Measurements from ENCODE around the gene SMIM38.
"Not testable (repeated sequence)": the region's sequence is repeated elsewhere in the genome, so short reads cannot be mapped to it uniquely, and the experiment has no call there.

SMIM38 gene

DNA sequence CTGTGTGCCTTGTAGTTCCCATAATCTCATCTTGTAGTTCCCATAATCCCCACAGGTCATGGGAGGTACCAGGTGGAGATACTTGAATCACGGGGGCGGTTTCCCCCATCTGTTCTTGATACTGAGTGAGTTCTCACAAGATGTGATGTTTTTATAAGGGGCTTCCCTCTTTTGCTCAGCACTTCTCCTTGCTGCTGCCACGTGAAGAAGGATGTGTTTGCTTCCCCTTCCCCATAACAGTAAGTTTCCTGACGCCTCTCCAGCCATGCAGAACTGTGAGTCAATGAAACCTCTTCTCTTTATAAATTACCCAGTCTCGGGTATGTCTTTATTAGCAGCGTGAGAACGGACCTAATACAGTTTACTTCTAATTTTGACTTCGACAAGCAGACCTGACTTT, 14.0 kb upstream of the SMIM38 start:
- DNase-seq: no peak

DNA sequence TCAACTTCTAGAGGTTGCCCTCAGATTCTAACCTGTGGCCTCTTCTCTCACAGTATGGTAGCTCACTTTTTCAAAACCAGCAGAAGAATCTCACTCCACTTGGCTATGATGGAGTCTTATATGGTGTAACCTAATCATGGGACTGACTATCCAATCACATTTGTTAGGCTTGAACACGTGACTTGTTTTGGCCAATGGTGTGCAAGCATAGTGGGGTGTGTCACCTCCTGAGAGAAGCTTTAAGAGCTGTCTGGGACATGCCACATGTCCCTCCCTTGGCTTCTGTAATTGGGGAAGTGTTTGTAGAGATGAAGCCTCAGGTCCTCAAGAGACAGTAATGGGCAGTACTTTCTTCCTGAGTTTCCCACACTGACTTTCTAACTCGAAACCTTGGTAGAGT, 12.8 kb upstream of the SMIM38 start:
- no peak for DNase-seq

DNA sequence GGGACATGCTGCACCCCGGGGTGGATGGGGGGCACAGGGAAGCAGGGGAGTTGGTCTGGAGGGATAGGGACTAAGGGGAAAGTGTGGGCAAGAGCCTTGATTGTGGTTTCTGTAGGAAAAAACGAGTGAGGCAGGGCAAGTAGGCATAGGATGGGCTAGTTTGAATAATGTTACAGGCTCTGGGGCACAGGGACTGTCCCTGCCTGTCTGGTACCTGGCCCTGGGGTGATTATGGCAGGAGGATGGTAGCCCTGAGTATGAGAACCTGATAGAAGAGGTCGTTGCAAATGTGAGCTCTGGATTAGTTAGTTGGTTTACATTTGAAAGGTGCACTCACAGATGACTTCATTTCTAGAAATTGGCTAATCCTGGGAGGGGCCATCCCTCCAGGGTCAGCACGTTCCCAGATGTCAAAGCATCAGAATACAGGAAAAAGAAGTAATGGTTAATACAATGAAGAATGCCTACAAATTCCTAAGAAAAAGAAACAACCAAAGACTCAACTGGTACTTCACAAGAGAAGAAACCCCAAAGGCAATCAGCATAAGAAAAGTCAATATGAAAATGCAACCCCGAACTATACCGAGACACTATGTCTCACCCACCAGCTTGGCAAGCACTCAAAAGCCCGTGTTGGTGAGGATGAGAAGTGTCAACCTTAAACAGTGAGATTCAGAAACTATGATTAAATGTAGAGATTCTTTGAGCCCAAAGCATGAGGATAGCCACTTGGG, 11.3 kb upstream of the SMIM38 start:
- peak; percentile 56 for DNase-seq

DNA sequence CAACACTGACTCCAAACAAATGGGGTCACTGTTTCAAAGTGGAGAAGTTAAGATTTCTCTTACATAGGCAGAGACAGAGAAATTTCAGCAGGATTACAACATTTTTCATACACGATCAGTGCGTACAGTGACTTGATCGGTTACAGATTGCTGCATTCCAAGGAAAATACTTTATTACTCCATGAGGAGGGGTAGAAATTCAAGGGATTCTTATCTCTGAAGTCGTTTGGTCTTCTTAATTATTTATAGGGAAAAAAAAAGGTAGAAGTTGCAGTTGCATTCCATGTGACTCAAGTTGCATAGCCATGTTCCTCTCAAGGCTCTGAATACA, 10.7 kb upstream of the SMIM38 start:
- no peak for DNase-seq

DNA sequence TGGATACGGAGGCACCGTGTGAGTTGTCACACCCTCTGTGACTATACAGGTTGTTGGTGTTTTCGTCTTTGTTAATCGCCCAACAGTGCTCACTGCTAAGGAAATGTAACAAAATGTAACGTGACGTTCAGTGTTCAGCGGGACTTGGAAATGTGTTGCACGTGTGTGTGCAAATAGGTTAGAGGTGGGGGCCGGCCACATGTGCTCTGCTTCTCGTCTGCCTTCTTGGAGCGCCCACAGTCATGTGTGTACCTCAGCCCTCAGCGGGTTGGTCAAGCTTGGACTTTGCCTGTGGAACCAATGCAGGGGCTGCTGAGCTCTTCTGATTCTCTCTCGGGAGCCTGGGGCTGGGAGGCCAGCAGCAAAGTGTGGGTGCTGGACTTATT, 7.4 kb upstream of the SMIM38 start:
- no peak for DNase-seq

DNA sequence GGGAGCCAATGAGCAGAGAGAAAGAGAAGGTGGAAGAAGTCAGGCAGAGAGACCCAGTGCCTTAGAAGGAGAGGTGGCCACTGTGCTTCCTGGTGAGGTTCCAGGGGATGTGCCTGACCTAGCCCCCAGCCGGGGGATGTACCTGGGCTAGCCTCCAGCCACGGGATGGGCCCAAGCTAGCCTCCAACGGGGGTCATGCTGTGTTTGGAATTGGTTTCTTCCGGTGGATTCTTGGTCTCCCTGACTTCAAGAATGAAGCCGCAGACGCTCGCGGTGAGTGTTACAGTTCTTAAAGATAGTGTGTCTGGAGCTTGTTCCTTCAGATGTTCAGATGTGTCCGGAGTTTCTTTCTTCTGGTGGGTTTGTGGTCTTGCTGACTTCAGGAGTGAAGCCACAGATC, 6.9 kb upstream of the SMIM38 start:
- DNase-seq: no peak

DNA sequence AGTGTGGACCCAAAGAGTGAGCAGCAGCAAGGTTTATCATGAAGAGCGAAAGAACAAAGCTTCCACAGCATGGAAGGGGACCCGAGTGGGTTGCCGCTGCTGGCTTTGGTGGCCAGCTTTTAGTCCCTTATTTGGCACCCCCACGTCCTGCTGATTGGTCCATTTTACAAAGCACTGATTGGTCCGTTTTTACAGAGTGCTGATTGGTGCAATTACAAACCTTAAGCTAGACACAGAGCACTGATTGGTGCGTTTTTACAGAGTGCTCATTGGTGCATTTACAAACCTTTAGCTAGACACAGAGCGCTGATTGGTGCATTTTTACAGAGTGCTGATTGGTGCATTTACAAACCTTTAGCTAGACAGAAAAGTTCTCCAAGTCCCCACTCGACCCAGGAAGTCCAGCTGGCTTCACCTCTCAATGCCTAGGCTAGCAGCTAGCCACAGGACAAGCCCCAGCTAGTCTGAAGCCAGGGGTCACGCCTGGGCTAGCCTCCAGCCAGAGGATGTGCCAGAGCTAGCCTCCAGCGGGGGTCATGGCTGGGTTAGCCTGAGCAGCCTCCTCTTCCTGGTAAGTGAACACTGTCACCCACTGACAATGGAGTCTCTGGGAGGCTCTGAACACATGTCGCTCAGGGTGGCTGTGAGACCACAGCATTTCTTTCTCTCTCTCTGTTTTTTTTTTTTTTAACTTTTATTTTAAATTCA, 6.2 kb upstream of the SMIM38 start:
- DNase-seq: not testable (repeated sequence)

DNA sequence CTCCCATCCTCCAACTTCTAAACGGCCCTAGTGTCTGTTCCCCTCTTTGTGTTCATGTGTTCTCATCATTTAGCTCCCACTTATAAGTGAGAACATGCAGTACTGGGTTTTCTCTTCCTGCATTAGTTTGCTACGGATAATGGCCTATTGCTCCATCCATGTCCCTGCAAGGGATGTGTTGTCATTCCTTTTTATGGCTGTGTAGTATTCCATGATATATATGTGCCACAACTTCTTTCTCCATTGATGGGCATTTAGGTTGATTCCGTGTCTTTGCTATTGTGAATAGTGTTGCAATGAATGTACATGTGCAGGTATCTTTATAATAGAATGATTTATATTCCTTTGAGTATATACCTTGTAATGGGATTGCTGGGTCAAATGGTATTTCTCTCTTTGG, 5.6 kb upstream of the SMIM38 start:
- DNase-seq: no peak

DNA sequence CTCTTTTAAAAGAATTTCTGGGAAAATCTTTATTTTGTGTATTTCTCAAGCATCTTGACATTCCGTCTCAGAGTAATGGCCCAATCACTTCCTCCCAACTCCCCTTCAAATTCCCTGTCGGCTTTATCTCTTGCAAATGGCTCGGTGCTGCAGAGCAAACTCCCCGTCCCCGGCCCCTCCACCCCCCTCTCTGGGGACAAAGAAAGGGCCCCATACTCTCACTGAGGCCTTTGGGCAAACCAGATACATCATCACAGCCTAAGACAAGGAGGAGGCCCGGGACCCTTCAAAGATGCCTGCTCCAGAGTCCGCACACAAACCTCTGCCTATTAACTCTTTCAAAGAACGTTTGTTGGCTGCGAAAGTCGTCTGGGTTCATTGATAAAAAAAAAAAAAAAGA, 3.9 kb upstream of the SMIM38 start:
- no peak for DNase-seq

DNA sequence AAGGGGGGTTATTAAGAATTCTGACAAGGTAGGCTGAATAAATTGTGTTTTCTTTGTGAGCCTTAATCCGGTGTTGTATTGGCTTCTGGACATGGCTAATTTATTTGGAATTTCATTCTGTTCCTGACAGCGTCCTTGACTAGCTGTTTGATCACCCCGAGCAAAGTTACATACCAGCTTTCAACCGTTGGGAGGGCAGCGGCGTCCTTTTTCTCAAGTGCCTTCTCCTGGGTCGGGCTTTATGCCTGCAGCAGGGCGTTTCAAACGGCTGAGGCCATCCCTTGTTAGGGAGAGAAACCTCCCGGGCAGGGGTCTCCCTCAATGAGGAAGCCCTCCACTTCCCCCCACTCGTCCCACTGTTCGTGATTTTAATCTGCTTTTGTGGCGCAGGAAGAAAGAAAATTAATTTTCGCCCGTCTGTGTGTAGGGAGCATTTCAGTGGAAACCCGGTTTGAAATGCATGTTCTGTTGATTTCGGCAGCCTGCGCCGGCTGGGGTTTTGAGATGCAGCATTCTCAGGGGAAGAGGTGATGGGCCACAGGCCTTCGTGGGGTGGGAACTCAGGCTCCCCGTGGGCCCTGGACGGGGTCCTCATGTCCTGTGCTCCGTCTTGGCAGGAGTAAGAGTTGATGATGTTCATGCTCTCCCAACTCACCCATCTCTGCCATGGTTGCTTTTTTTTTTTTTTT, 2.9 kb upstream of the SMIM38 start:
- no peak for DNase-seq

DNA sequence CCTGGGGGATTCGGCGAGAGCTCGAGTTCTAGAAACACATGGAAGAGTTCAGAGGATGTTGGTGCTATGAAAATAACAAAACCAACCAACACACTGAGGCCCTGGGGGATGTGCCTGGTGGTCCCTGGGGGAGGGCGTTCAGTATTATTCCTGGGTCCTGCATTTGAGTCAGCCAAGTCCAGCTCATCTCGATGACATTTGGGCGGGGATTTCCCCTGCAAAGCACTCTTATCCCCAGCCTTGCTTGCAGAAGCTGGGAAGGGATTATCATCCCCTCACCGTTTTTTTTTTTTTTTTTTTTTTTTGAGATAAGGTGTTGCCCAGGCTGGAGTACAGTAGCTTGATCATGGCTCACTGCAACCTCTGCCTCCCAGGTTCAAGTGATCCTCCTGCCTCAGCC, 2.1 kb upstream of the SMIM38 start:
- DNase-seq: no peak

DNA sequence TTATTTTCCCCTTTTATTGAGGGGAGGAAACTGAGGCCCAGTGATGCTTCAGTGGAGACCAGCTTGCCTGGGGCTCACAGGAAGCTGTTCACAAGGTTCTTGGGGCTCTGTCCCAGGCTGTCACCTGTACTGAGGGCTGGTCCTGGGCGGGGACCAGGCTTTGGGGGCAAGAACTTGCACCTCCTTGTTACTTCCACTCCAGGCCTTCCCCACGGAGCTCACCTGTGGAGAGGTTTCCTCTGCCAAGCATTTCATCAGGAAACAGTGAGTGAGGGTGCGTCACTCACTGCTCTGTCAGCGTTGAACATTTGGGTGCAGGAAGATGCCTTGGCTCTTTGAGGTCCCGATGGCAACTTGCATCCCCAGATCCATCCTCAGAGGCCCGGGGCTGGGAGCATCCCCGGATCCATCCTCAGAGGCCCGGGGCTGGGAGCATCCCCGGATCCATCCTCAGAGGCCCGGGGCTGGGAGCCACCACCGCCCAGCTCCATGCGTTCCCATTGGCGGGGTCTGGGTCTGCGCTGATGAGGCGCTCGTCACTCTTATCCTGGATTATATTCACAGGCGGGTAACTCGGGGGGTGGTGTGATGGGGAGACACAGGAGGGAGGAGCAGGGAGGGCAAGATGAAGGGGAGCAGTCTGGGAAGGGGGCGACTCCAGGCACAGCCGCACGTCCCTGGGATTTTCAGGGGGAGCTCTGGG, 1.4 kb upstream of the SMIM38 start:
- no peak for DNase-seq

DNA sequence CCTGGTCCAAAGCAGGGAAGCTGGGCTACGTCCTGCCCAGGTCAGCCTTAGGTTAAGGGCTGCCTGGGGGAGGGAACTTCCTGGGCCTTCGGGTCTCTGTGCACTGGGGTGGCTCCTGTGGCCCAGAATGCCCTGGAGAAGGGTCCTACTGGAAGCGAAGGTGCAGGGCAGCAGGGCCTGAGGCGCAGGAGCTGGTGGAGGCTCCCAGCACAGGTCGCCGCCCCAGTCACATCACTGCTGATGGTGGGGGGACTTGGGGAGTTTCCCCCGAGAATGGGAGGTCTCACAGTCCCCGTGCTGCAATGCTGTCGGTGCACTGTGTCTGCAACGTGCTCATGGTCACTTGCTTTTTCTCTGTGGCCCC, 815 bp upstream of the SMIM38 start:
- DNase-seq: no peak

DNA sequence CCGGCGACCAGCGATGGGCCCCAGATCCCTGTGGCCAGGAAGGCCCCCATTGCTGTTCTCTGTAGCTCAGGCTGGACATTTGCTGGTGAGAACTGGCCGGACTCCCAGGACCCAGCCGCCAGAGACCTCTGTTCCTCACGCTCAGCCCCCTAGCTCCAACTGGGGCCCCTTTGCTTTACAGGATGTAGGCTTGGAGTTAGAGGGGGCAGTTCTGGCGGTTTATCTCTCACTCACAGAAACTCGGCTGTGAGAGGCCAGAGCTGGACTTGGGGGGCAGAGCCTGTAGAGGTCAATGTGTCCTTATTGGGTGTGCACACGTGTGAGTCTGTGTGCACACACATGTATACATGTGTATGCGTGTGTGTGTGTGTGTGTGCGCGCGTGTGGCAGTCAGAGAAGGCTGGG, 502 bp downstream of the SMIM38 start:
- DNase-seq: no peak

DNA sequence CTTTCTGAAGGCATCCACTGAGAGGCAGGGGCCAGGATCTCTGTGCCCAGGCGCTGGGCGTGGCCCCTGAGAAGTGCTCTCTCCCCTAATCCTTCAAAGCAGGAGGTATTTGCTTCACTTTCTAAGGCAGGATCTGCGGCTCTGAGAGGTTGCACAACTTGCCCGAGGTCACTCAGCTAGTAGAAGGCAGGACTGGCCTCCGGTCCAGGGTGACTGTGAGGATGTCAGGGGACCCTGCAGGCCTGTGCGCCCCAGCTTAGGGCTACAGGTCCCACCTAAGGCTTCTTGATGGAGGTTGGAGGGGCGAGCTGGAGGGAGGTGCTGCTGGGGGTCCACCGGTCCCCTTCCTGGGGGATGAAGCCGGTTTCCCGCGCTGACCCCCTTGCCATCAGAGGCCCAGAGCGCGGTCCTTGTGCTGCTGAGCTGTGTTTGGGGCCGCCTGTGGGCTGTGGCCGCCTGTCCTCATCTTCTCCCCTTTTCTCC, 979 bp downstream of the SMIM38 start:
- DNase-seq: no peak

DNA sequence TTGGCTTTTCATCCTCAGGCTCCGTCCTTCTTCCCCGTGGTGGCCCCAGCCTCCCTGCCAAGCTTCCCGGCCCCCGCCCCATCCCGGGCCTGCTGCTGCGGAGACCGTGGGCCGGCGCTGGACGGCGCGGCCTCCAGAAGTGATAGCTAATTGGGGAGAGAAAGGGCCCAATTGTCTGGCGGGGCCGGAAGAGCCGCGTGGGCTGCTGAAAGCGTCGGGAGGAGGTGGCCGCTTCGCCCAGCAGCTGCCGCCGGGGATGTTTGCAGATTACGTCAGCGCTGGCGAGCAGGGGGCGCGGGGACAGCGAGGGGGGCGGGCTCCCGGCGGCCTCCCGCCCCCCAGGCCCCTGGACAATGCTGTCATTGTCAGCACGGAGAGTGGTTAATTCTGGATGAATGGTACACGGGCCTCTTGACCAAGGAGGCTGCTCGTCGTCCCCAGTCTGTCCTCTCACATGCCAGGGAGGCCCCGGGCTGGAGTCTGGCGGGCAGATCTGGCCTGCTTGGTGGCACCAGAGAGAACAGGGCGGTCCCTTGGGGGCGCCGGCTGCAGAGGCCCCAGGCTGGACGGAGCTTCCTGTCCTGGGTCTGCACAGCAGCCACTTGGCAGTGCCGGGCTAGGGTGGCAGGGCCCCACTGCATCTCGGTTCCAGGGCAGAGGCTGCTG, 1.6 kb downstream of the SMIM38 start:
- DNase-seq: no peak

DNA sequence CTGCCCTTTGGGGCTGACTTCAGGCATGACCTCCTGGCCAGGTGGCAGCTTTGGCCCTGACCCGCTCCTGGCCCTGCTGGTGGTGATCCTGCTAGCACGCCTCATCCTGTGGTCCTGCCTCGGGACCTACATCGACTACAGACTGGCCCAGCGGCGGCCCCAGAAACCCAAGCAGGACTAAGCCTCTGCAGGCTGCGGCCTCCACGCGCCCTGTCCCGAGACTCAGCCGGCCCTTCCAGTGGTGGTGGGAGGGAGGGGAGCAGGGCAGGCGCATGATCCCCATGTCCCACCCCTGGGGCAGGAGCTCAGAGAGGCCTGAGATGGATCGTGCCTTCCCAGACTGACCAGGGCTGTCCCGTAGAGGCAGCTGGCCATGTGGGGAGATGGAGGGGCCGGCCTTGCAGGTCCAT, 2.1 kb downstream of the SMIM38 start:
- DNase-seq: no peak

DNA sequence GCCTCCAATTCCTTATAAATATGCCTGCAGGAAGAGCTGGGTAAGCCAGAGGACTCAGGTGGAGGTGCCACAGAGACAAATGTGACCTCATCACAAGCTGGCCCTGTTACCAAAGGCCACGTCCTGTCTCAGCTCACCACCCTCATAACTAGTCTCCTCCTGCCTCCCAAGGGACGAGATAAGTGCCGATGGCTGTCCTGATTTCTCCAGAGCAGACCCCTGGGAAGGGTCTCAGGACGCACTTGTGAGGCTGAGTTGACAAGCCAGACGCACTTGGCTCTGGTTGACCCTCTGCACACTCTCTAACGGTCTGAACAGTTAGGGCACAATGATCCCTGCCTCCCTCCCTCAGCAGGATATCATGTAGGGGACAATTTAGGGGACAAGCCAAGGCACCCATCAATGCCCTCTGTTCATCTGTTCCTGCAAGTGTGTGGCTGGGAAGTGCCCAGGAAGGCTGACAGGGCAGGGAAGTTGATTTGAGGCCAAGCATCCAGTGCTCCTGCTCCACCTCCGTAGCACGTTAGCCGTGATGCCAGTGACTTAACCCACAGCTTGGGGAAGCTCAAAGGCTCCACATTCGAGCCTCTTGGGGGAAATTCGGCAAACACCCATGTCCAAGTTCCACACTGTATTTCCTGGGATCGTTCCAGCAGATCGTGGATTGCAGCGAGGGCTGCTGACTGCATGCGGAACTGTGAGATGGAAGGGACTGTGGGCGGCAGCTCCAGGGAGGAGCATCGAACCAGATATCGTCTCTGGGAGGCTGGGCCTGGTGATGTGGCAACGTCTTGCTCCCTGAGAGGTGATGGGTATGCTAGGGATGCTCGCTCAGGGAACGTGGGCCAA, 2.8 kb downstream of the SMIM38 start:
- no peak for DNase-seq

DNA sequence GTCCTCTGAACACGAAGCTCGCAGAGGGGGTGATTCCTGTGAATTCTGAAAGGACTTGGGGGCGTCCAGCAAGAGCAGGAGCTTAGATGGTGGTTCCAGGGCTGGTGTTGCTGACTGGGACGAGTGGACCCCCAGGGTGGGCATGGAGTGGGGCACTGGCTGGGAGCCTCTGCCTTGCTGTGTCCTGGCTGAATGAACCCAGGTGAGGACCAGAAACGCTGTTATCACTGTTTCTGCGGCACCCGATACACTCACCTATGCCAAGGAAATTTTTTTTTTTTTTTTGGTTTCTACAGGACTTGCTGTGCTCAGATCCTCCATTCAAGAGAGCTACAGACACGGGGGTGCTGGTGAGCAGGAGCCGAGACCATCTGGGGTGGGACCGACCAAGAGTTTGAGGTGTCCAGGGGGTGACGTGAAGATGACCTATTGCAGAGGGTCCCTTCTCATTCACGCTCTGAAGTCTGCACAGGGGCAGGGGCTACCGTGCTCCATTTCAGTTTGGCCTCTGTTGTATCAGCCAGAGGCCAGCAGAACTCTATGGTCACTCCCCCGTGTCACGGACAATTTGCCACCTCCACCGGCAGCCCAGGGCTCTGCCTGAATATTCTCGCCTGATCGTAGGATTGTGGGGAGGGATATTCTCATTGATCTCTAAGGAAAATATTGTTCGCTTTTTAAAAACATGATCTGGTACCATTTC, 3.6 kb downstream of the SMIM38 start:
- DNase-seq: no peak

DNA sequence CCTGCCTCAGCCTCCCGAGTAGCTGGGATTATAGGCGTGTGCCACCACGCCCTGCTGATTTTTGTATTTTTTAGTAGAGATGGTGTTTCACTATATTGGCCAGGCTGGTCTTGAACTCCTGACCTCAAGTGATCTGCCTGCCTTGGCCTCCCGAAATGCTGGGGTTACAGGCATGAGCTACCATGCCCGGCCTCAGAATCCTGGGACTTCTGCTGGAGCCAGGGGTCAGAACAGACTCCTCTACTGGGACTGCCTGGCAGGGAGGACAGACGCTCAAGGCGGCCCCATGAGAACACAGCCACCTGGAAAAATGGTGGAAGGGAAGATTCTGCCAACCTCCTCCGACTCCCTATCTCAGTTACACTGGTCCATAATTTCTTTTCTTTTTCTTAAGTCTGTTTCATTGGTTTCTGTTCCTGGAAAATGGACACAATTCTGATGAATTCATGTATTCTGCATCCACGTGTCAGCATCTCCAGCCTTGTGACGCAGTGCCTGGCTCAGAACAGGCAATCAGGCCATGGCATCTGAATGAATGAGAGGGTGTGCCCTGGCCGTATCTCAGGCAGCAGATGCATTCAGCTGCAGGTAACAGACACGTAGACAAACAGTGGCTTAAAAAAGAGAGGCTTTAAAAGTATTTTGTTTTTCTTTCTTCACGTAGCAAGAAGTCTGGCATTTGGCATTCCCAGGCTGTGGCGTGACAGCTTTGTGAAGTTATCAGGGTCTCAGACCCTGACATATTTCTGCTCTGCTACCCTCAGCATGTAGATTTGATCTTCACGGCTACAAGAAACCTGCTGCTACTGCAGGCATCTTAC, 4.8 kb downstream of the SMIM38 start:
- no peak for DNase-seq

DNA sequence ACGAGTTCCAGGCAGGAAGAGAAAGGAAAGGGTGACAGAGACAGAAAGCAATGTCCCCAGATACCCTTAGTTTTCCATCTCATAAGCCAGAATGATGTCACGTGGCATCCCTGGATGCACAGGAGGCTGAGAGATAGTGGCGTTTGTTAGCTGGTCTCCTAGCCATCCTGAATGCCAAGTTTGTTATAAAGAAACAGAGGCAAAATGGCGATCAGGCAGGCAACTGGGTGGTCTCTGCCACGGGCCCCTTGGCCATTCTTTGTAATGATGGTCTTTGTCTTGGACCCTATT, 5.3 kb downstream of the SMIM38 start:
- DNase-seq: no peak

All from stimulated activated CD4-positive, alpha-beta T cell treated with anti-CD3 and anti-CD28 coated beads, Interleukin-15, amount 100 ng/mL, for 24 hours (primary cell).